B cell (primary cell): ENCODE measurements around the gene EFNB2. TPM values are rescaled to one million over a fixed set of nuclear protein-coding genes. Genes with fewer than 3 reads are reported as not detected.

Source experiments
- ATAC-seq: fragments of 200-7000 bp; cut with Tn5 transposase; one replicate; pipeline ENCODE4 v1.10.0; 2021; ENCODE audit warnings: low read depth, mild to moderate bottlenecking, moderate number of reproducible peaks, moderate library complexity
- CTCF ChIA-PET: fragments of 350-600 bp; sonication (Branson Sonifier 250); formaldehyde crosslinking; loops from one replicate; lab custom pipeline; 2021; ENCODE audit warnings: antibody characterized with exemption, inconsistent platforms; lab: Charles Lee
- POLR2A ChIA-PET: fragments of 350-600 bp; sonication (Branson Sonifier 250); formaldehyde crosslinking; loops from one replicate; lab custom pipeline; 2021; ENCODE audit warnings: antibody characterized with exemption; lab: Charles Lee
- DNase-seq: peaks from one replicate; pipeline ENCODE4 v3.0.0; 2013
- H2AFZ ChIP-seq: 2 replicates; pipeline ENCODE4 v1.6.1; 2012; ENCODE audit warnings: mild to moderate bottlenecking, low read depth, low read length; ENCODE audit not compliant: insufficient read depth, poor library complexity, severe bottlenecking
- H3K27ac ChIP-seq, 2 donors: 1 replicate in 1 of 2; 2 replicates in 1 of 2; pipeline ENCODE4 v1.5.1; 2012 to 2013; ENCODE audit warnings: low read length in 2 of 2, mild to moderate bottlenecking in 2 of 2, moderate library complexity in 1 of 2
- H3K27me3 ChIP-seq, 4 experiments: fragments of 200-600 bp in 1 of 4; sonication (generic) in 1 of 4; replicated peaks in 1 of 4; 1 replicate in 2 of 4; 2 replicates in 2 of 4; pipeline versions ENCODE4 v1.6.1 to v1.7.0; 2013 to 2016; ENCODE audit warnings: low read length in 3 of 4, mild to moderate bottlenecking in 2 of 4, mixed read lengths in 1 of 4, moderate library complexity in 1 of 4; ENCODE audit not compliant: insufficient read depth in 4 of 4, control insufficient read depth in 3 of 4; ENCODE audit errors: control extremely low read depth in 1 of 4
- H3K36me3 ChIP-seq, 2 experiments: replicated peaks in 1 of 2; 1 replicate in 1 of 2; 2 replicates in 1 of 2; pipeline versions ENCODE4 v1.6.1 to v1.7.1; 2013; ENCODE audit warnings: low read length in 1 of 2; ENCODE audit not compliant: insufficient read depth in 2 of 2, control insufficient read depth in 1 of 2; ENCODE audit errors: control extremely low read depth in 1 of 2, extremely low read depth in 1 of 2
- H3K4me1 ChIP-seq, 2 donors: fragments of 200-600 bp in 1 of 2; sonication (generic) in 1 of 2; 1 replicate in 1 of 2; 2 replicates in 1 of 2; pipeline versions ENCODE4 v1.5.1 to v1.6.1; 2013 to 2017; ENCODE audit warnings: low read length in 2 of 2; ENCODE audit not compliant: control insufficient read depth in 2 of 2, insufficient read depth in 2 of 2
- H3K4me2 ChIP-seq: replicated peaks from 2 replicates; pipeline ENCODE3; 2012; ENCODE audit warnings: mild to moderate bottlenecking, low read depth, low read length; ENCODE audit not compliant: poor library complexity, severe bottlenecking
- H3K4me3 ChIP-seq, 5 experiments: fragments of 200-600 bp in 1 of 5; sonication (generic) in 1 of 5; 1 replicate in 3 of 5; 2 replicates in 2 of 5; pipeline versions ENCODE4 v1.5.1 to v1.7.0; 2011 to 2016; ENCODE audit warnings: low read length in 4 of 5, mild to moderate bottlenecking in 4 of 5, low read depth in 2 of 5, control low read depth in 1 of 5, moderate library complexity in 1 of 5; ENCODE audit not compliant: insufficient read depth in 1 of 5; ENCODE audit errors: control extremely low read depth in 1 of 5, extremely low read depth in 1 of 5
- H3K79me2 ChIP-seq: fragments of 200-600 bp; sonication (generic); one replicate; pipeline ENCODE4 v1.6.0; 2016; ENCODE audit warnings: low read length; ENCODE audit not compliant: control insufficient read depth, insufficient read depth
- H3K9ac ChIP-seq: fragments of 200-600 bp; sonication (generic); 2 replicates; pipeline ENCODE4 v1.6.1; 2017; ENCODE audit warnings: mild to moderate bottlenecking, low read length, moderate library complexity
- H3K9me3 ChIP-seq, 3 donors: one replicate each; pipeline versions ENCODE4 v1.6.1 to v1.7.1; 2013; ENCODE audit warnings: low read length in 2 of 3; ENCODE audit not compliant: control insufficient read depth in 2 of 3, insufficient read depth in 1 of 3; ENCODE audit errors: control extremely low read depth in 1 of 3
- H4K20me1 ChIP-seq: 2 replicates; pipeline ENCODE4 v1.6.0; 2012; ENCODE audit warnings: mild to moderate bottlenecking, low read length; ENCODE audit not compliant: insufficient read depth, control insufficient read depth, poor library complexity, severe bottlenecking
- H3K27ac Mint-ChIP-seq: one replicate; pipeline ENCODE4 v1.8.0; 2021; ENCODE audit warnings: mixed read lengths
- H3K27me3 Mint-ChIP-seq: one replicate; pipeline ENCODE4 v1.8.0; 2021; ENCODE audit warnings: mixed read lengths
- H3K4me1 Mint-ChIP-seq: one replicate; pipeline ENCODE4 v1.8.0; 2021; ENCODE audit warnings: mixed read lengths
- H3K4me3 Mint-ChIP-seq: one replicate; pipeline ENCODE4 v1.8.0; 2021; ENCODE audit warnings: mixed read lengths
- H3K9me3 Mint-ChIP-seq: one replicate; pipeline ENCODE4 v1.8.0; 2022; ENCODE audit warnings: mixed read lengths; ENCODE audit not compliant: insufficient read depth
- EZH2 ChIP-seq: IDR thresholded peaks from 2 replicates; pipeline ENCODE4 v1.6.1; 2012; ENCODE audit warnings: borderline replicate concordance, low read depth, mild to moderate bottlenecking, moderate library complexity, low read length; ENCODE audit not compliant: insufficient read depth, poor library complexity, severe bottlenecking
- WGBS: methylation state at CpG from one replicate; pipeline ENCODE4 v1.1.5; 2013; ENCODE audit warnings: missing lambda C conversion rate; ENCODE audit not compliant: insufficient coverage; 5-methylcytosine and 5-hydroxymethylcytosine counted together
- intact Hi-C: fragments of 100-400 bp; cut with micrococcal nuclease; formaldehyde crosslinking; loops from one replicate; pipeline ENCODE4 v1.10.0; 2022
- polyA plus RNA-seq: library from polyadenylated mRNA; depleted of rRNA; stranded (reverse); fragments of >200 nt; gene quantifications from 2 replicates; pipeline ENCODE4 v1.2.3, GENCODE V29; 2012
- total RNA-seq, 2 donors: library from RNA; stranded (reverse); fragments of 120-200 nt in 1 of 2; gene quantifications; 1 replicate in 1 of 2; 2 replicates in 1 of 2; pipeline versions ENCODE4 v1.2.3 to v1.2.4, GENCODE V29; 2013 to 2022
- TF ChIP-seq, protein P1 (sequence below): fragments of 200-600 bp; IDR thresholded peaks from one replicate; pipeline ENCODE4 v1.8.0; 2022; ENCODE audit warnings: antibody characterized with exemption, mild to moderate bottlenecking

EFNB2 gene
- total and polyA plus RNA-seq, 2 donors (not counting 1 experiment from before 2014, with no cell fraction given), result 0.04 to 1.2 TPM

DNA sequence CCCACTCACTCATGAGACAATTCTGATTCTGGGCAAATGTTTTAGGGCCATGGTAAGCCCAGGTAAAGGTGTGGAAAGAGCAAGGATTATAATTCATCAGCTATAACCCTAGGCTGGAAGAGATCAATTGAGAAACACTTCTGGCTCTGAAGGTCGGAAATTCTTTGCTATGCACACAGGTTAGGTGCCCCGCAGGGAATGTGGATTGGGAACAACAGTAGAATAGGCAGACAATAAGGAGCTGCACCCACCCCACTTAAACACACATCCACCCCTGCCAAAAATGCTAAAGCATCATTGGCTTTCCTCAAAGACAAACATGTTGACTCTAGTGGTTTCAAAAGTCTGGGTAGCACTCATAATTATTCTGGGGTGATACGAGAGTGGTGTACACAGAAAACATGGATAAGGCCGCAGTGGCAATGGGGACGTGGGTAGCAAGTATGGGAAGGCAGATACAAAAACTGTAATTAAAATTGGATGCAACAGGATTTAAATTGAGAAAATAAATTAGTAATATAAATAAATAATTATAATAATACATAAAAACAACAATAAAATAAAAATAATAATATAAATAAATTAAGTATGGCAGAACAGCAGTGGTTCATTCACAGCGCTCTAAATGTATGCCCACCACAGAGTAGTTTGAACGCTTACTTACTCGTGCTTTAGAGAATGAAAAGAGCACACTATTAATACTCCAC lies 8.6 kb downstream of the EFNB2 start:
- Histone ChIP-seq H4K20me1 (no peaks in the 10 kb centered on the region), H2AFZ (no peak overlapping the region), H3K4me1 (no peaks in the 10 kb centered on the region), H3K9ac (no peak overlapping the region), H3K27me3 (peaks cover 0 to 20% (median 15%) of the 10 kb centered on the region in 4 experiments), H3K79me2 (no peaks in the 10 kb centered on the region), H3K4me3 (no peak overlapping the region), H3K9me3 (no peaks in the 10 kb centered on the region), H3K4me2 (no peak overlapping the region), H3K36me3 (no peaks in the 10 kb centered on the region), H3K27ac (no peak overlapping the region)
- TF ChIP-seq EZH2, result no peak
- ChIA-PET CTCF (no interaction called here), POLR2A (no interaction called here)
- Mint-ChIP-seq H3K27ac (no peak overlapping the region), H3K27me3 (peaks cover 69% of the 10 kb centered on the region), H3K4me3 (no peak overlapping the region), H3K9me3 (no peaks in the 10 kb centered on the region), H3K4me1 (no peaks in the 10 kb centered on the region)
- ATAC-seq (no peak), DNase-seq (no peak)
- WGBS, result no CpG with 5 or more reads among the region's 8 CpGs
- intact Hi-C loops, result no loop called here

DNA sequence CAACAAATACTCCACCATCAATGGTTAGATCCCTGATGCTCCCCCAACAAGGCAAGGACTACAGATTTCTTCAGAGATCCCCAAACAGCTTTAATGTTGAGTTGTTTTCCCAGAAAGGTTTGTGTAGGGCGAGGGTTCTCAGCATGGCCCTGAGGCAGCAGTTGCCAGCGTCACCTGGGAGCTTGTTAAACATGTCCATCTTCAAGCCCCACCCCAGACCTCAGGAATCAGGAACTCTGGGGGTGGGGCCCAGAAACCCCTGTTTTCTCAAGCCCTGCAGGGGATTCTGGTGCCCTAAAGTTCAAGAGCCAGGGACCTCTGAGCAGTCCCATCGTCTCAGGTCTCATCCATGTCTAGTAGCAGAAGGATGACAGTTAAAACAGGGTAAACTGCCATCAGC lies 9.6 kb downstream of the EFNB2 start:
- Mint-ChIP-seq H3K9me3 (no peaks in the 10 kb centered on the region), H3K27me3 (peaks cover 62% of the 10 kb centered on the region), H3K27ac (no peak overlapping the region), H3K4me1 (no peaks in the 10 kb centered on the region), H3K4me3 (no peak overlapping the region)
- Histone ChIP-seq H4K20me1 (no peaks in the 10 kb centered on the region), H3K4me1 (no peaks in the 10 kb centered on the region), H3K27ac (no peak overlapping the region), H3K27me3 (peaks cover 0 to 11% (median 5%) of the 10 kb centered on the region in 4 experiments), H3K9ac (no peak overlapping the region), H2AFZ (no peak overlapping the region), H3K4me3 (no peak overlapping the region), H3K4me2 (no peak overlapping the region), H3K36me3 (no peaks in the 10 kb centered on the region), H3K9me3 (no peaks in the 10 kb centered on the region), H3K79me2 (no peaks in the 10 kb centered on the region)
- CTCF ChIA-PET, result interaction anchor here (0.6 to 1.0 kb wide), 3 partner anchors 10 to 13 kb away, joined by 3 to 4 read pairs (median 4); no protein-coding TSS in a partner anchor
- ATAC-seq (no peak), DNase-seq (no peak)
- WGBS, result 80% methylated on average over 3 of the region's 3 CpGs
- TF ChIP-seq EZH2, result no peak
- TF ChIP-seq, protein P1, sequence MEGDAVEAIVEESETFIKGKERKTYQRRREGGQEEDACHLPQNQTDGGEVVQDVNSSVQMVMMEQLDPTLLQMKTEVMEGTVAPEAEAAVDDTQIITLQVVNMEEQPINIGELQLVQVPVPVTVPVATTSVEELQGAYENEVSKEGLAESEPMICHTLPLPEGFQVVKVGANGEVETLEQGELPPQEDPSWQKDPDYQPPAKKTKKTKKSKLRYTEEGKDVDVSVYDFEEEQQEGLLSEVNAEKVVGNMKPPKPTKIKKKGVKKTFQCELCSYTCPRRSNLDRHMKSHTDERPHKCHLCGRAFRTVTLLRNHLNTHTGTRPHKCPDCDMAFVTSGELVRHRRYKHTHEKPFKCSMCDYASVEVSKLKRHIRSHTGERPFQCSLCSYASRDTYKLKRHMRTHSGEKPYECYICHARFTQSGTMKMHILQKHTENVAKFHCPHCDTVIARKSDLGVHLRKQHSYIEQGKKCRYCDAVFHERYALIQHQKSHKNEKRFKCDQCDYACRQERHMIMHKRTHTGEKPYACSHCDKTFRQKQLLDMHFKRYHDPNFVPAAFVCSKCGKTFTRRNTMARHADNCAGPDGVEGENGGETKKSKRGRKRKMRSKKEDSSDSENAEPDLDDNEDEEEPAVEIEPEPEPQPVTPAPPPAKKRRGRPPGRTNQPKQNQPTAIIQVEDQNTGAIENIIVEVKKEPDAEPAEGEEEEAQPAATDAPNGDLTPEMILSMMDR, result no peak
- intact Hi-C loops, result no loop called here
- POLR2A ChIA-PET, result no interaction called here
